ENCODE data around the gene OMP. TPM values are rescaled to one million over a fixed set of nuclear protein-coding genes. Genes with fewer than 3 reads are reported as not detected.
A peak's percentile ranks its signal among the peaks of the same experiment; 100 is the strongest.

Gene OMP
- total RNA-seq, 1 donor from 2014 or later = not detected

DNA sequence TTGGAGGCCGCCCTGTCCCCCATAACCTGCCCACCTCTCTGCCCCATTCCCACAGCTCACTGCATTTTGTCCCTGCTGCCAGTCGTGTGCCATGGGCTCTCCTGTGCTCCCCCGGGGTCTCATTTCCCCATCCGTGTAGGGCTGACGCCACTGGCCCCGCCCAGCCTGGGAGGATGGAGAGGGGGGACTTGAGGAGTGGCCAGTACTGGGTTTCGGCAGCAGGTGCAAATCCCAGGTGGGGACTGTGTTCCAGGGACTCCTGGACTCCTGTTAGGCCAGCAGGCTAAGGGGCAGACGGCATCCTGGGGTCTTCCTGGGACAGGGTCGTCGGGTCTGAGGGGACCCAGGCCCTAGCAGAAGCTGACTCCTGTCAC is 24.2 kb downstream of the OMP start:
- Mint-ChIP-seq H3K27ac (no peak overlapping the region), H3K9me3 (no peaks in the 10 kb centered on the region), H3K36me3 (ENCODE audit: low read depth) (no peaks in the 10 kb centered on the region)

DNA sequence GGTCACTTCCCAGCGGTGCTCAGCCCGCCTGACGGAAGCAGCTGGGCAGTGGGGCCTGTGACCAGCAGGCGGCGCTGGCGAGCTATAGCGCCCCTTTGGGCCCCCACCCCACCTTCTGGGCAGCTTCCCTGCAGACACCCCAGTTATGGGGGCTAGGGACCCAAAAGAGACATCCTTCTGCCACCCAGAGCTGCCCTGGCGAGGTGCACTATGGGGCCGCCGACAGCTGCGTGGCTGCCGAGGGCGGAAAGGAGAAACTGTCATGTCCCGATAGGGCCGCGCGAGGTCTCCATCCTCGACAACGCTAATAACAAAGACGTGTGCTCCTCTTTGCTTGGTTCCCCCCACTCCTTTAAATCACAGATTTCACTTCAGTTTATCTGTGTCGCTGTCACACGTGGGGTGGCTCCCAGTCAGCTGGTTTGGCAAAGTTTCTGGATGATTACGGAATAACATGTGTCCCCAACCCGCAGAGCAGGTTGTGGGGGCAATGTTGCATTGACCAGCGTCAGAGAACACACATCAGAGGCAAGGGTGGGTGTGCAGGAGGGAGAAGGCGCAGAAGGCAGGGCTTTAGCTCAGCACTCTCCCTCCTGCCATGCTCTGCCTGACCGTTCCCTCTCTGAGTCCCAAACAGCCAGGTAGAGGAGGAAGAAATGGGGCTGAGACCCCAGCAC is 24.7 kb downstream of the OMP start:
- H3K27ac Mint-ChIP-seq = no peak overlapping the region
- intact Hi-C loops (cut with micrococcal nuclease) = loop anchor here (1.0 kb wide), 2 partner anchors 61 to 492 kb away; no protein-coding TSS in a partner anchor
- peaks cover 4% of the 10 kb centered on the region for H3K27me3 Mint-ChIP-seq (ENCODE audit: insufficient read depth)
- peak overlapping the region; percentile 61 for H3K4me3 Mint-ChIP-seq
- peak; percentile 28 for DNase-seq (ENCODE audit: low spot score)
- H3K9me3 Mint-ChIP-seq = no peaks in the 10 kb centered on the region
- H3K4me1 Mint-ChIP-seq (ENCODE audit: low read depth) = peaks cover 5% of the 10 kb centered on the region
- H3K36me3 Mint-ChIP-seq (ENCODE audit: low read depth) = no peaks in the 10 kb centered on the region

More for the DNA sequence above, 24.2 kb downstream of the OMP start:
- DNase-seq (ENCODE audit: low spot score) = no peak
- Mint-ChIP-seq H3K4me1 (ENCODE audit: low read depth) (peaks cover 5% of the 10 kb centered on the region), H3K4me3 (no peak overlapping the region), H3K27me3 (ENCODE audit: insufficient read depth) (peaks cover 4% of the 10 kb centered on the region)
- intact Hi-C loops (cut with micrococcal nuclease) = loop anchor here (1.0 kb wide), 2 partner anchors 61 to 492 kb away; no protein-coding TSS in a partner anchor

DNA sequence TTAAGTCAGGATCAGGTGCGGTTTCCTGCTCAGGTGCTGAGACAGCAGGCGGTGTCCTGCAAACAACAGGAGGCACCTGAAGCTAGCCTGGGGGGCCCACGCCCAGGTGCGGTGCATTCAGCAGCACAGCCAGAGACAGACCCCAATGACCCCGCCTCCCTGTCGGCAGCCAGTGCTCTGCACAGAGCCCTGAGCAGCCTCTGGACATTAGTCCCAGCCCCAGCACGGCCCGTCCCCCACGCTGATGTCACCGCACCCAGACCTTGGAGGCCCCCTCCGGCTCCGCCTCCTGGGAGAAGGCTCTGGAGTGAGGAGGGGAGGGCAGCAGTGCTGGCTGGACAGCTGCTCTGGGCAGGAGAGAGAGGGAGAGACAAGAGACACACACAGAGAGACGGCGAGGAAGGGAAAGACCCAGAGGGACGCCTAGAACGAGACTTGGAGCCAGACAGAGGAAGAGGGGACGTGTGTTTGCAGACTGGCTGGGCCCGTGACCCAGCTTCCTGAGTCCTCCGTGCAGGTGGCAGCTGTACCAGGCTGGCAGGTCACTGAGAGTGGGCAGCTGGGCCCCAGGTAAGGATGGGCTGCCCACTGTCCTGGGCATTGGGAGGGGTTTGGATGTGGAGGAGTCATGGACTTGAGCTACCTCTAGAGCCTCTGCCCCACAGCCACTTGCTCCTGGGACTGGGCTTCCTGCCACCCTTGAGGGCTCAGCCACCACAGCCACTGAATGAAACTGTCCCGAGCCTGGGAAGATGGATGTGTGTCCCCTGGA is 25.5 kb downstream of the OMP start, which contains the start of gene MYO7A:
Gene MYO7A, plus strand, starts transcription at position 327 of the 772 bp plus-strand sequence. CDS start 2,389 bp downstream, outside the sequence.
- intact Hi-C loops (cut with micrococcal nuclease) = loop anchor here (1.0 kb wide), 2 partner anchors 60 to 491 kb away; no protein-coding TSS in a partner anchor
- Mint-ChIP-seq H3K27me3 (ENCODE audit: insufficient read depth) (peaks cover 4% of the 10 kb centered on the region), H3K27ac (no peak within 1 kb of the TSS), H3K4me3 (peak within 1 kb of the TSS; percentile 61), H3K4me1 (ENCODE audit: low read depth) (peaks cover 5% of the 10 kb centered on the region), H3K9me3 (no peaks in the 10 kb centered on the region), H3K36me3 (ENCODE audit: low read depth) (no peaks in the 10 kb centered on the region)
- DNase-seq (ENCODE audit: low spot score) = no peak

DNA sequence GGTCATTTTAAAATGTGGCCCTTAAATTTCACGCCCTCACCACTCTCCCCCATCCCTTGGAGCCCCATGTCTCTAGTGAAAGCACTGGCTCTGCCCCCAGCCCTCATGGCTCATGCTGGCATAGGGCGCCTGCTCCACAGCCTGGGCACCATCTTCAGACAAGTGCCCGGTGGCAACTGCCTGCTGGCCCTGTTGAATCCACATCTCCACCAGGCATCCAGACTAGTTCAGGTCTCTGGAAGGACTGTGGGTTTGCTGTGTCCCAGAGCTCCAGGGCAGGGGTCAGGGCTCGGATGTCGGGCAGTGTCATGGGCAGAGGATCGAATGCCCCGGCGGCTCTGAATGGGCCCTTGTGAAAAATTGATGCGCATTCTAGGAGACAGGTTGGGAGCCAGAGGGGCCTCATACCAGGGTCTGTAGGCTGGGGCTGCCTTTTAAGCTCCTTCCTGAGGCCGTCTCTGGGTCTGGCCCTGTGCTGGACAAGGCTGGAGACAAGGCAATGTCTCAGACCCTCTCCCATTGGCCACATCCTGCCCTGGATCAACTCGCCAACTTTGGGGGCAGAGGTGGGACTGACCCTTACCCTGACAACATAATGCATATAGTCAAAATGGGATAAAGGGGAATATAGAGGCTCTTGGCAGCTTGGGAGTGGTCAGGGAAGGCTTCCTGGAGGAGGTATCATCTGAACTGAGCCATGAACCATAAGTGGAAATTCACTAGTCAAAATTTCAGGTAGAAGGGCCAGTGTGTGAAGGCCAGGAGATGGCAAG is 26.6 kb downstream of the OMP start:
- Mint-ChIP-seq H3K36me3 (ENCODE audit: low read depth) (no peaks in the 10 kb centered on the region), H3K27me3 (ENCODE audit: insufficient read depth) (peaks cover 4% of the 10 kb centered on the region), H3K9me3 (no peaks in the 10 kb centered on the region), H3K4me1 (ENCODE audit: low read depth) (peaks cover 5% of the 10 kb centered on the region), H3K27ac (no peak overlapping the region), H3K4me3 (no peak overlapping the region)
- intact Hi-C loops (cut with micrococcal nuclease) = no loop called here
- DNase-seq (ENCODE audit: low spot score) = no peak

DNA sequence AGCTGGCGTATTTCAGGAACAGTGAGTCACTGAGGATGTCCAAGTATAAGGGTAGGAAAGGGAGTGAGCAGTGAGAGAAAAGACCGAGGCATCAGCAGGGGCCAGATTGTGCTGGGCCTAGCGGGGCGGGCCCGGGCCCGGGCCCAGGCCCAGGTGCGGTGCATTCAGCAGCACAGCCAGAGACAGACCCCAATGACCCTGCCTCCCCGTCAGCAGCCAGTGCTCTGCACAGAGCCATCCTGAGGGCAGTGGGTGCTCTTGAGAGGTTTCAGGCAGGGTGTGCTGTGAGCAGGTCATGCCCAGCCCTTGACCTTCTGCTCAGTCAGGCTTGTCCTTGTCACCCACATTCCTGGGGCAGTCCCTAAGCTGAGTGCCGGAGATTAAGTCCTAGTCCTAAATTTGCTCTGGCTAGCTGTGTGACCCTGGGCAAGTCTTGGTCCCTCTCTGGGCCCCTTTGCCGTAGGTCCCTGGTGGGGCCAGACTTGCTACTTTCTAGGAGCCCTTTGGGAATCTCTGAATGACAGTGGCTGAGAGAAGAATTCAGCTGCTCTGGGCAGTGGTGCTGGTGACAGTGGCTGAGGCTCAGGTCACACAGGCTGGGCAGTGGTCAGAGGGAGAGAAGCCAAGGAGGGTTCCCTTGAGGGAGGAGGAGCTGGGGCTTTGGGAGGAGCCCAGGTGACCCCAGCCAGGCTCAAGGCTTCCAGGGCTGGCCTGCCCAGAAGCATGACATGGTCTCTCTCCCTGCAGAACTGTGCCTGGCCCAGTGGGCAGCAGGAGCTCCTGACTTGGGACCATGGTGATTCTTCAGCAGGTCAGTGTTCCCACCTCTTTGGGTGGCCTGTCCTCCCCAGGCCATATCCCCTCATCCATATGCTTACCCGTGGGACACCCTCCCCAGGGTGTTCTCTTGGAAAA is 27.5 kb downstream of the OMP start:
- DNase-seq (ENCODE audit: low spot score) = no peak
- intact Hi-C loops (cut with micrococcal nuclease) = no loop called here
- Mint-ChIP-seq H3K27me3 (ENCODE audit: insufficient read depth) (peaks cover 4% of the 10 kb centered on the region), H3K4me3 (no peak overlapping the region), H3K4me1 (ENCODE audit: low read depth) (peaks cover 5% of the 10 kb centered on the region), H3K36me3 (ENCODE audit: low read depth) (no peaks in the 10 kb centered on the region), H3K9me3 (no peaks in the 10 kb centered on the region), H3K27ac (no peak overlapping the region)

DNA sequence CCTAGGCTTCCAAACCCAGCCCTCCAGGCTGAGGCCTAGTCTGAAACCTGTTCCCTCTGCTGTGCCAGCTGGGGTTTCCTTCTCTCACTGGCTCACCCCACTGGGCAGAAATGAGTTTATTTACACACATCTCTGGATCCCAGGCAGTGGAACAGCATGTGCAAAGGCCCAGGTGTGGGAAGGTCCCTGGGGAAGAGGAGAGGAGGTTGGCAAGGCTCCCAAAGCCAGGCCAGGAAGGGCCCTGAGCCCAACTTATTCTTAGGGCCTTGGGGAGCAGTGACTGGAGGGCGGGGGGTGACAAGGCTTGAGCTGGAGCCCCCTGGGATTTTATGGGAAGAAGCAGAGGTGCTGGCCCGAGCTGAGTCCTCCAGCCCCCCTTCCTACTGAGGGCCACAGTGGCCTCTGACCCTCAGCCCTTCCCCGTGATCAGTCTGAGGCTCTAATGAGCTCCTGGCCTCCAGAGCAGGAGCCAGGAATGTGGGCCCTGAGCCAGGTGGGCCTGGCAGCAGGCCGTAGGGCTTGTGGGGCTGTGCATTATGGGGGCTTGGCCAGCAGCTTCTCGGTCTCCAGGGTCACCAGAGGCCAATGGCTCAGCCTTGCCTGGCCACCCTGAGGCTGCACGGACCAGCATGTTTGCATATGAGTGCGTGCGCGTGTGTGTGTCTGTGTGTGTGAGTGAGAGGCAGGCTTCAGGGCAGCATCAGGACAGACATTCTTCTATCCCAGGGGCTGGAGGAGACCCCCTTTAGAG is 28.3 kb downstream of the OMP start:
- H3K36me3 Mint-ChIP-seq (ENCODE audit: low read depth) = no peaks in the 10 kb centered on the region
- H3K9me3 Mint-ChIP-seq = no peaks in the 10 kb centered on the region
- intact Hi-C loops (cut with micrococcal nuclease) = no loop called here
- peaks cover 5% of the 10 kb centered on the region for H3K4me1 Mint-ChIP-seq (ENCODE audit: low read depth)
- no peak overlapping the region for H3K4me3 Mint-ChIP-seq
- peaks cover 5% of the 10 kb centered on the region for H3K27me3 Mint-ChIP-seq (ENCODE audit: insufficient read depth)
- H3K27ac Mint-ChIP-seq = no peak overlapping the region
- no peak for DNase-seq (ENCODE audit: low spot score)

DNA sequence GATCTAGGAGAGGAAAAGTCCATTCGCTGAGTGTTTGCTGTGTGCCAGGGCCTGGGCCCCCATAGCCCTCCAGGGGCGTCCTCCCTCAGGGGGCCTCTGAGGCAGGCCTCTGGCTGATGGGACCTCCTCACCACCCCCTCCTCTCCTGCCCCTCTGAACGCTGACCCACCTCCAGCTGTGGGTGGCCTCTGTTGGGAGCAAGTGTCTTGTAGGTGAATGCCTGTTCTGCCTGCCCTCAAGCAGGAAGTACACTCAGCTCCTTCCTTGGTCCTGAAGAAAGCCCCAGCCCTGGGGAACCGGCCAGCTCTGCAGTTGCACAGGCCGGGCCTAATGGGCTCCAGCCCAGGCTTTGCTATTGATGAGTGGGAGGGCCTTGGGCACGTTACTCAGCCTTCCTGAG is 28.9 kb downstream of the OMP start:
- Mint-ChIP-seq H3K27me3 (ENCODE audit: insufficient read depth) (peaks cover 6% of the 10 kb centered on the region), H3K9me3 (no peaks in the 10 kb centered on the region), H3K4me1 (ENCODE audit: low read depth) (peaks cover 5% of the 10 kb centered on the region), H3K27ac (no peak overlapping the region), H3K36me3 (ENCODE audit: low read depth) (no peaks in the 10 kb centered on the region), H3K4me3 (no peak overlapping the region)
- intact Hi-C loops (cut with micrococcal nuclease) = no loop called here
- no peak for DNase-seq (ENCODE audit: low spot score)

DNA sequence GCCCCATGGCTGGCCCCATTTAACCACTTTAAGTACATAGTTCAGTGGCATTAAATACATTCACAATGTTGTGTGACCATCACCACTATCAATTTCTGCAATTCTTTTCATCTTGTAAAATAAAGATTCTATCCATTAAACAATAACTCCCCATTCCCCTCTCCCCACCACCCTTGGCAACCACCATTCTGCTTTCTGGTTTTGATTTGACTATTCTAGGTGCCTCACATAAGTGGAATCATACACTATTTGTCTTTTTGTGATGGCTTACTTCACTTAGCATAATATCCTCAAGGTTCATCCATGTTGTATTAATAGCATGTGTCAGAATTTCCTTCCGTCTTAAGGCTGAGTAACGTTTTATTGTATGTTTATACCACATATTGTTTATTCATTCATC is 32.4 kb downstream of the OMP start:
- no peaks in the 10 kb centered on the region for H3K9me3 Mint-ChIP-seq
- no peak overlapping the region for H3K4me3 Mint-ChIP-seq
- no peak overlapping the region for H3K27ac Mint-ChIP-seq
- DNase-seq (ENCODE audit: low spot score) = no peak
- peaks cover 15% of the 10 kb centered on the region for H3K27me3 Mint-ChIP-seq (ENCODE audit: insufficient read depth)
- no peaks in the 10 kb centered on the region for H3K4me1 Mint-ChIP-seq (ENCODE audit: low read depth)
- intact Hi-C loops (cut with micrococcal nuclease) = no loop called here
- H3K36me3 Mint-ChIP-seq (ENCODE audit: low read depth) = no peaks in the 10 kb centered on the region

DNA sequence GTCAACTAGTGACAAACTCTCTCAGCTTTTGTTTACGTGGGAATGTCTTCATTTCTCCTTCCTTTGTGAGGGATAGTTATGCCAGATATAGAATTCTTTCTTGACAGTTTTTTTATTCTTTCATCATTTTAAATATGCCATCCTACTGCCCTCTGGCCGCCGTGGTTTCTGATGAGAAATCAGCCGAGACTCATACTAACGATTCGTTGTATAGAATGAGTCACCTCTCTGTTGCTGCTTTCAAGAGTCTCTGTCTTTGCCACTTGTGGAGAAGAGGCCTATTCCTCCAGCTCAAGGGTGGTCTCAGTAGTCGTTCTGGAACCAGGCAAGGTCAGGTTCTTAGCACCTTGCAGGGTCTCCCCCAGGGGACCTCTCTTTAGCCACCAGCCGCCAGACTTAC is 33.4 kb downstream of the OMP start:
- H3K4me1 Mint-ChIP-seq (ENCODE audit: low read depth) = no peaks in the 10 kb centered on the region
- H3K27ac Mint-ChIP-seq = no peak overlapping the region
- H3K9me3 Mint-ChIP-seq = no peaks in the 10 kb centered on the region
- H3K4me3 Mint-ChIP-seq = no peak overlapping the region
- H3K36me3 Mint-ChIP-seq (ENCODE audit: low read depth) = no peaks in the 10 kb centered on the region
- intact Hi-C loops (cut with micrococcal nuclease) = no loop called here
- no peak for DNase-seq (ENCODE audit: low spot score)
- H3K27me3 Mint-ChIP-seq (ENCODE audit: insufficient read depth) = peaks cover 15% of the 10 kb centered on the region

DNA sequence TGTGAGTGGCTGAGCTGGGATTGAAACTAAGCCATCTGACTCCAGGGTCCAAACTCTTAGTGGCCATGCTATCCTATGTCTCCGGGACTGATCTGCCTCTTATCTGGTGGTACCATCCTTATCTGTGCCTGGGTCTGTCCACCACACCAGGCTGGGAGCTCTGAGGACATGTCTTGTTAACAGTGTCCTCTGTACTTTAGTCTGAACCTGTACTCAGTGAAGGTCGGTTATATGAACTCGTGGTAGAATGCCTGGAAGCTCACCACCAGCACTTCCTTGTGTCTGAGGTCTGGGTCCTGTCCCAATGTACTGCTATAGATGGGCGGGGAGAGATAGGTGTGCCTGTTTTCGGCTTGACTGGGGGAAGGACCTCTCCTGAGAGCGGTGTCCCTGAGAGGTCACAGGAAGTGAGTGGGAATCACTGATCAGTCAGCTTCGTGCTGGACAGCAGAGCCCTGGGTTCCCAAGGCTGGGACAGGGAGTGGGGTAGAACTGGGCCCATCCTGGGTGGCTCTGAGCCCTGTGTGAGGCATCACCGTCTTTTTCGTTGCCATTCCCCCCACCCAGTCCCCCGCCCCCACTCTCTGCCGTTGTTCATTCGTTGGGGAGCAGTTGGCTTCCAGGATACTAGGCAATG is 34.3 kb downstream of the OMP start:
- no peak overlapping the region for H3K27ac Mint-ChIP-seq
- no peaks in the 10 kb centered on the region for H3K9me3 Mint-ChIP-seq

DNA sequence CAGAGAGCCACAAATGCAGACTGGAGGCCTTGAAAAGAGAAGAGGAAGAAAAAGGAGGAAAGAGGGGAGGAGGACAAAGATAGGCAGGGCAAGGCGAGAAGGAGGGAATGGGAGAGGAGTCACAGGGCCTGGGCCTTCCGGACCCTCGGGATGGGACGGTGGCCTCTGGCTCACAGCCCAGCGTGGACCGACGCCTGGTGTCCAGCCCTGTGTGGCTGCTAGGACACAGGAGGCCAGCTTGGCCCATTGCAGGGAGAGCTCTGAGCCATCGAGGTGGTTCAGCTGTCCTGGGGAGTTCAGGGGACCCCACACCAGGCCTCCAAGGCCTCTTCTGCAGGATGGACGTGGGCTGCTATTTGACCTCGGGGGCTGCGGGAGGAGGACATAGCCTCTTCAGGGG is 34.8 kb downstream of the OMP start:
- no peak overlapping the region for H3K27ac Mint-ChIP-seq
- intact Hi-C loops (cut with micrococcal nuclease) = no loop called here

More for the DNA sequence above, 34.3 kb downstream of the OMP start:
- Mint-ChIP-seq H3K27me3 (ENCODE audit: insufficient read depth) (peaks cover 15% of the 10 kb centered on the region), H3K4me3 (no peak overlapping the region), H3K4me1 (ENCODE audit: low read depth) (peaks cover 3% of the 10 kb centered on the region), H3K36me3 (ENCODE audit: low read depth) (no peaks in the 10 kb centered on the region)
- intact Hi-C loops (cut with micrococcal nuclease) = no loop called here
- no peak for DNase-seq (ENCODE audit: low spot score)

More for the DNA sequence above, 34.8 kb downstream of the OMP start:
- Mint-ChIP-seq H3K9me3 (no peaks in the 10 kb centered on the region), H3K4me3 (no peak overlapping the region), H3K36me3 (ENCODE audit: low read depth) (no peaks in the 10 kb centered on the region), H3K4me1 (ENCODE audit: low read depth) (peaks cover 8% of the 10 kb centered on the region), H3K27me3 (ENCODE audit: insufficient read depth) (peaks cover 15% of the 10 kb centered on the region)
- DNase-seq (ENCODE audit: low spot score) = no peak
